Keratinocyte (primary cell): Measurements from ENCODE around the gene SPPL3. TPM values are rescaled to one million over a fixed set of nuclear protein-coding genes. Genes with fewer than 3 reads are reported as not detected.

Experiments used
- DNase-seq: peaks from one replicate; pipeline ENCODE4 v3.0.0-alpha.2; 2011; ENCODE audit warnings: low read depth, missing footprints, low spot score
- FAIRE-seq: peaks from 2 replicates; lab custom pipeline; 2011; peaks lifted over from hg19 to GRCh38; lab: Jason Lieb, UNC
- H2AFZ ChIP-seq: 2 replicates; pipeline ENCODE4 v1.6.0; 2012; ENCODE audit warnings: low read length, control low read depth, inconsistent platforms; ENCODE audit not compliant: control insufficient read depth
- H3K27ac ChIP-seq: 2 replicates; pipeline ENCODE4 v1.5.1; 2011; ENCODE audit warnings: low read length; ENCODE audit not compliant: control insufficient read depth, insufficient read depth
- H3K27me3 ChIP-seq: 3 replicates; pipeline ENCODE4 v1.6.0; 2011; ENCODE audit warnings: low read length; ENCODE audit not compliant: control insufficient read depth, insufficient read depth; ENCODE audit errors: extremely low read depth
- H3K36me3 ChIP-seq, 2 experiments: 2 replicates in 1 of 2; 3 replicates in 1 of 2; pipeline ENCODE4 v1.5.1; 2011; ENCODE audit warnings: low read length in 2 of 2, mild to moderate bottlenecking in 1 of 2; ENCODE audit not compliant: control insufficient read depth in 2 of 2, insufficient read depth in 2 of 2; ENCODE audit errors: extremely low read depth in 1 of 2
- H3K4me1 ChIP-seq: 3 replicates; pipeline ENCODE4 v1.5.1; 2011; ENCODE audit warnings: low read length; ENCODE audit not compliant: control insufficient read depth, insufficient read depth; ENCODE audit errors: extremely low read depth
- H3K4me2 ChIP-seq: 3 replicates; pipeline ENCODE4 v1.6.0; 2011; ENCODE audit warnings: low read depth, low read length; ENCODE audit not compliant: control insufficient read depth, insufficient read depth; ENCODE audit errors: extremely low read depth
- H3K4me3 ChIP-seq, 3 experiments: fragments of 200-600 bp in 1 of 3; sonication (generic) in 1 of 3; 2 replicates in 2 of 3; 3 replicates in 1 of 3; pipeline ENCODE4 v1.5.1; 2011 to 2016; ENCODE audit warnings: low read length in 3 of 3, mild to moderate bottlenecking in 3 of 3, control low read depth in 2 of 3, inconsistent platforms in 1 of 3, low read depth in 1 of 3, mixed read lengths in 1 of 3, mixed run types in 1 of 3, moderate library complexity in 1 of 3; ENCODE audit not compliant: control insufficient read depth in 2 of 3, insufficient read depth in 2 of 3; ENCODE audit errors: extremely low read depth in 1 of 3
- H3K79me2 ChIP-seq: 2 replicates; pipeline ENCODE4 v1.6.0; 2012; ENCODE audit warnings: low read length; ENCODE audit not compliant: control insufficient read depth, insufficient read depth
- H3K9ac ChIP-seq: 3 replicates; pipeline ENCODE4 v1.6.0; 2011; ENCODE audit warnings: low read length; ENCODE audit not compliant: control insufficient read depth, insufficient read depth; ENCODE audit errors: extremely low read depth
- H3K9me1 ChIP-seq: 3 replicates; pipeline ENCODE4 v1.6.0; 2011; ENCODE audit warnings: low read length; ENCODE audit not compliant: control insufficient read depth, insufficient read depth; ENCODE audit errors: extremely low read depth
- H3K9me3 ChIP-seq: 2 replicates; pipeline ENCODE4 v1.5.1; 2012; ENCODE audit warnings: low read depth, low read length; ENCODE audit not compliant: control insufficient read depth
- H4K20me1 ChIP-seq: 3 replicates; pipeline ENCODE4 v1.6.0; 2011; ENCODE audit warnings: low read length; ENCODE audit not compliant: control insufficient read depth, insufficient read depth; ENCODE audit errors: extremely low read depth
- EZH2 ChIP-seq: IDR thresholded peaks from one replicate; pipeline ENCODE4 v1.6.1; 2012; ENCODE audit warnings: inconsistent platforms, mild to moderate bottlenecking, low read length, moderate library complexity
- dilution Hi-C: fragments of 300-500 bp; cut with MboI; formaldehyde crosslinking; loops from one replicate; pipeline ENCODE4 v1.7.0; 2020; ENCODE audit warnings: low sequenced_read_pairs; ENCODE audit not compliant: extremely low pct_ligation_motif_present
- polyA plus RNA-seq, 5 experiments: library from polyadenylated mRNA; depleted of rRNA in 3 of 5; stranded (reverse) in 3 of 5; stranded (forward) in 1 of 5; unstranded in 1 of 5; fragments of >200 nt; gene quantifications; 1 replicate in 1 of 5; 2 replicates in 3 of 5; 3 replicates in 1 of 5; pipeline versions ENCODE4 v1.2.1 to v1.2.3, GENCODE V29; 2011 to 2012; ENCODE audit warnings: missing spikeins in 2 of 5, low read depth in 1 of 5, low replicate concordance in 1 of 5
- TF ChIP-seq, protein P1 (sequence below), 3 experiments: IDR thresholded peaks in 1 of 3; conservative IDR thresholded peaks in 1 of 3; optimal IDR thresholded peaks in 1 of 3; 2 replicates in 2 of 3; 3 replicates in 1 of 3; pipeline versions ENCODE3 to v1.5.1; 2011; ENCODE audit warnings: low read length in 3 of 3, mild to moderate bottlenecking in 3 of 3, moderate library complexity in 2 of 3, control low read depth in 1 of 3, inconsistent platforms in 1 of 3; ENCODE audit not compliant: insufficient read depth in 2 of 3; ENCODE audit errors: extremely low read depth in 1 of 3

Gene SPPL3
- polyA plus RNA-seq, 1 donor (not counting 4 experiments of a cell fraction or from before 2014, with no cell fraction given) = 28.3 TPM

DNA sequence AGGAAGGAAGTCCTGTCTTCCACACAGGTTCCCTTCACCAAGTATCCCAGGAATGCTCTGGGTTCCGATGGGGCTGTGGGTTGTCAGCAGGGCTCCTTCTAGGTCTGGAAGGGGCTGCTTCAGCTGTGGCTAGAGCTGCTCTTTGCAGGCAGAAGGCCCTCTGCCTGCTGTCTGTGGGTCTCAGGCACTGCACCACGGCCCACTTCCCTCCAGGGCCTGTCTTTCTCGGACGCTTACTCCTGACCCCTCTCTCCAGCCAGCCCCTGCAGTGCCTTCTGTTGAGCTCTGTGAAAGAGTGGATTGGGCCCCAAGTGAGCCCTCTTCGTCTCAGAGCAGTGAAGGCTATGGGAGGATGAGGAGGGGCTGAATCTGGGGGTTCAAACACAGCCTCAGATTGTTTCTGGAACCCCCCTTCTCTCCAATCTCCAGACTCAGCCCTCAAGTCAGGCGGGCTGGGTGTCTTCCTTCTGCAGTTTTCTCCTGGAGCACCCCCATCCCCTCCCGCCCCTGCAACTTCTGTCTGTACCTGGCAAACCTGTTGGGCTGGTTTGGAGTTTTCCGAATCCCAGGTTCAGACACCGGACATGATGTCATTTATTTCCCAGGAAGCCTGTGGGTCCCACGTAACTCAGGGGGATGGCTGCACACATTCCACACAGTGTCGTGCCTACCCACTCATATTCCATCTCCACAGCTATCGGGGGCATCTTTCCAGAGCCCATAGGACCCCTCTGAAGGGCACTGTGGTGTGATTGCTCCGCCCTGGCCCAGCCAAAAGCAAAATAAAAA lies 24.9 kb upstream of the SPPL3 start:
- H3K9me3 ChIP-seq = no peaks in the 10 kb centered on the region
- peak overlapping the region; percentile 85 for H3K4me2 ChIP-seq
- TF ChIP-seq, protein P1, sequence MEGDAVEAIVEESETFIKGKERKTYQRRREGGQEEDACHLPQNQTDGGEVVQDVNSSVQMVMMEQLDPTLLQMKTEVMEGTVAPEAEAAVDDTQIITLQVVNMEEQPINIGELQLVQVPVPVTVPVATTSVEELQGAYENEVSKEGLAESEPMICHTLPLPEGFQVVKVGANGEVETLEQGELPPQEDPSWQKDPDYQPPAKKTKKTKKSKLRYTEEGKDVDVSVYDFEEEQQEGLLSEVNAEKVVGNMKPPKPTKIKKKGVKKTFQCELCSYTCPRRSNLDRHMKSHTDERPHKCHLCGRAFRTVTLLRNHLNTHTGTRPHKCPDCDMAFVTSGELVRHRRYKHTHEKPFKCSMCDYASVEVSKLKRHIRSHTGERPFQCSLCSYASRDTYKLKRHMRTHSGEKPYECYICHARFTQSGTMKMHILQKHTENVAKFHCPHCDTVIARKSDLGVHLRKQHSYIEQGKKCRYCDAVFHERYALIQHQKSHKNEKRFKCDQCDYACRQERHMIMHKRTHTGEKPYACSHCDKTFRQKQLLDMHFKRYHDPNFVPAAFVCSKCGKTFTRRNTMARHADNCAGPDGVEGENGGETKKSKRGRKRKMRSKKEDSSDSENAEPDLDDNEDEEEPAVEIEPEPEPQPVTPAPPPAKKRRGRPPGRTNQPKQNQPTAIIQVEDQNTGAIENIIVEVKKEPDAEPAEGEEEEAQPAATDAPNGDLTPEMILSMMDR (optimal IDR thresholded peaks at IDR 0.05 in 1 of 3, IDR thresholded peaks at IDR 0.05 in 1 of 3, conservative IDR thresholded peaks at IDR 0.05 in 1 of 3; ENCODE audit: extremely low read depth in 1 of 3, insufficient read depth in 2 of 3, low read length in 3 of 3) = no peak
- peaks cover 24% of the 10 kb centered on the region for H3K4me1 ChIP-seq
- no peaks in the 10 kb centered on the region for H3K79me2 ChIP-seq
- no peaks in the 10 kb centered on the region for H3K36me3 ChIP-seq
- peak overlapping the region; percentile 78 for H3K27ac ChIP-seq
- FAIRE-seq (peak; percentile 84), DNase-seq (peak; percentile 56)
- H3K9me1 ChIP-seq = no peaks in the 10 kb centered on the region
- H4K20me1 ChIP-seq = no peaks in the 10 kb centered on the region
- peak overlapping the region in 2 of 3 experiments; percentile 38 to 43 for H3K4me3 ChIP-seq
- dilution Hi-C loops = no loop called here
- H3K9ac ChIP-seq = peak overlapping the region; percentile 74
- no peaks in the 10 kb centered on the region for H3K27me3 ChIP-seq
- H2AFZ ChIP-seq = peak overlapping the region; percentile 95

DNA sequence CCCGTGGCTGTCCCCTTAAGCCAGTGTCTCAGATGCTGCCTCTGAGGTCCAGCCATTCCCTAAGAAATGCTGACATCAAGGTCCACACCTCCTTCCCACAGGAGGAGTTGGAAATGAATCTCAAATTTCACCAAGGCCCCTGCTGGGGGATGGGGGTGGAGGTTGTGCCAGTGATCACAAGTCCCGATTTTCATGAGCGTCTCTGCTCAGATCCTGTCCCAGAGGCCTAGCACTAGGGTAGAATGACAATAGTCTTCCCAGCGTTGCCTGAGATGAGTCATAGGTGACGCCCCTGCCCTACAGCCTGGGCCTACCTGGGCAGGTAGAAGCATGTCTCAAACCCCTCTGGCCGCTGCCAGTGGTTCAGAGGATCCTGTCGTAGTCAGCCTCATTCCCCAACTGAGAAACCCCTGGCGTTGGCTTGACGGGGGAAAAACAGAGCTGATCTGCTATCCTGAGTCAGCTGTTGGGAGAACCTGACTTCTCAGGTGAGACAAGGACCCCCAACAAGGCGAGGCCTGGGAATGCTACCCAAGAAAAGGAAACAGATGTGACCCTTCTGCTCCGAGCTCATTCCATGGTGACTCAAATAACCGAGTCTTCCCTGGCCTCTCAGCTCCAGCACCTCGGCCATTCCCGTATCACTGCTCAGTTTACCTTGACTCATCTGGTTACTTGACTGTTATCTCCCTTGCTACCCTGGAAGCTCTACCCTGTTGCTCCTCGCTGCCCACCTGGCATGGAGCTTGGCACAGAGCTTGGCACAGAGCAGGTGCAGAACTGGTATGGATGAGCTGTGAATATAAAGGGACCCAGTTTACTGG lies 21.8 kb upstream of the SPPL3 start:
- H3K9me3 ChIP-seq = no peaks in the 10 kb centered on the region
- peak overlapping the region; percentile 11 to 75 (median 65) for H3K4me3 ChIP-seq
- FAIRE-seq (peak; percentile 99), DNase-seq (peak; percentile 96)
- no peaks in the 10 kb centered on the region for H4K20me1 ChIP-seq
- H3K27ac ChIP-seq = peak overlapping the region; percentile 99
- TF ChIP-seq EZH2 = no peak
- TF ChIP-seq, protein P1 (optimal IDR thresholded peaks at IDR 0.05 in 1 of 3, IDR thresholded peaks at IDR 0.05 in 1 of 3, conservative IDR thresholded peaks at IDR 0.05 in 1 of 3; ENCODE audit: extremely low read depth in 1 of 3, insufficient read depth in 2 of 3, low read length in 3 of 3) = no peak
- H3K4me2 ChIP-seq = peak overlapping the region; percentile 99
- dilution Hi-C loops = no loop called here
- H3K4me1 ChIP-seq = peaks cover 28% of the 10 kb centered on the region
- peak overlapping the region; percentile 81 for H3K9ac ChIP-seq
- H3K9me1 ChIP-seq = no peaks in the 10 kb centered on the region
- no peaks in the 10 kb centered on the region for H3K36me3 ChIP-seq
- peak overlapping the region; percentile 97 for H2AFZ ChIP-seq
- H3K79me2 ChIP-seq = no peaks in the 10 kb centered on the region
- H3K27me3 ChIP-seq = no peaks in the 10 kb centered on the region
